Measurements from ENCODE around the gene CD1E. TPM values are rescaled to one million over a fixed set of nuclear protein-coding genes. Genes with fewer than 3 reads are reported as not detected.
"Not testable (repeated sequence)": the region's sequence is repeated elsewhere in the genome, so short reads cannot be mapped to it uniquely, and the experiment has no call there.

The CD1E gene
- not detected for total RNA-seq

DNA sequence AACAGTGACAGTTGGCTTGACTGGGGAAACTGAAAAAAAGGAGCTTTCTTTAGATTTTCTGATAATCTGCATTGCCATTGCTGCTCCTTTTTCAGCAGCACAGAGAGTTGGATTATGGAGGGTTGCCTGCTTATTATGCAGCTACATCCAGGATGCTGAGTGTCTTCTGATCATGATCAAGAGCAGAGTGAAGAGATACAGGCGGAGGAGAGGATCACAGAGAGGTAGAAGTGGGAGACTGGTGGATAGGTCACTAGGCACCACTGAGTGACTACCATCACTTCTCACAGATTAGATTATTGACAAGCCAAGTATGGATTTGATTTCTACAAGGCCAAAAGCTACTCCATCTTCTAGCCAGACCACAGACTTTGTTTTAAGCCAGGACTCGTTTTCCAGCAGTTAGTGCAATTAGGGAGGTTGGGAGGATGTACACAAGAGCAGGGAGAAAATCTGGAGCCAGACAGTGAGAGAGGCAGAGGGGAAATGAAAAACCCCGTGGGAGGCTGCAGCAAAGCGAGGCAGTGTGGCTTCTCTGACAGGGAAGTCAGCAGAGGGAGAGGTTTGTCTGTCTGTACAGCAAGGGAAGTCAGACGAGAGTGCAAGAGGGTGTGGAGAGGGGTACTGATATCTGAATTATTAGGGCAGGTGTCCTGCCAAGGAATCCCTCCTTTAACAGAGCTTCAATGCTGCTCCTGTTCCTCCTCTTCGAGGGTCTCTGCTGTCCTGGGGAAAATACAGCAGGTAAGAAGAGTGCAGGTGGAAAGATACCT lies at the start of gene CD1E:
CD1E (plus strand) TSS at position 592 of the 773 bp plus-strand sequence; CDS start at position 687, 95 bp downstream.
- DNase-seq (ENCODE audit: low spot score) (no peak), ATAC-seq (no peak)

DNA sequence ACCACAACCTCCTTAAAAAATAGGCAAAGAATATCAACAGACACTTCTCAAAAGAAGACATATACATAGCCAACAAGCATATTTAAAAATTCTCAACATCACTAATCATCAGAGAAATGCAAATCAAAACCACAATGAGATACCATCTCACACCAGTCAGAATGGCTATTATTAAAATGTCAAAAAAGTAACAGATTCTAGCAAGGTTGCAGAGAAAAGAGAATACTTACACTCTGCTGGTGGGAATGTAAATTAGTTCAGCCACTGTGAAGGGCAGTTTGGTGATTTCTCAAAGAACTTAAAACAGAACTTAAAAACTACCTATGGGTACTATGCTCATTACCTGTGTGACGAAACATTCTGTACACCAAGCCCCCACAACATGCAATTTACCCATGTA lies 43.1 kb upstream of the CD1E start:
- no peak for ATAC-seq
- no peak for DNase-seq (ENCODE audit: low spot score)

DNA sequence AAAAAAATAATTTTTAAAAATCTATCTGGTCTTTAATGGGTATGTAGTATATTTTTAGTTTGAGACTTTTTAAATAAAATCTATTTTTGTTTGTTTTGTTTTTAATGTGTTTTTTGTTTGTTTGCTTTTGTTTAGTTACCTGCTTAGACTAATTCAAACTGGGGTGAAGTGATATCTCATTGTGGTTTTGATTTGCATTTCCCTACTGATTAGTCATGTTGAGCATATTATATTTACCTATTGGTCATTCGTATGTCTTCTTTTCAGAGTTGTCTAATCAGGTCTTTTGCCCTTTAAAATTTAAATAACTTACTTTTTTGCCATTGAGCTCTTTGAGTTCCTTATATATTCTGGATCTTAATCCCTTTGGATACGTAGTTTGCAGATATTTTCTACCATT lies 42.6 kb upstream of the CD1E start:
- ATAC-seq (no peak), DNase-seq (ENCODE audit: low spot score) (no peak)

DNA sequence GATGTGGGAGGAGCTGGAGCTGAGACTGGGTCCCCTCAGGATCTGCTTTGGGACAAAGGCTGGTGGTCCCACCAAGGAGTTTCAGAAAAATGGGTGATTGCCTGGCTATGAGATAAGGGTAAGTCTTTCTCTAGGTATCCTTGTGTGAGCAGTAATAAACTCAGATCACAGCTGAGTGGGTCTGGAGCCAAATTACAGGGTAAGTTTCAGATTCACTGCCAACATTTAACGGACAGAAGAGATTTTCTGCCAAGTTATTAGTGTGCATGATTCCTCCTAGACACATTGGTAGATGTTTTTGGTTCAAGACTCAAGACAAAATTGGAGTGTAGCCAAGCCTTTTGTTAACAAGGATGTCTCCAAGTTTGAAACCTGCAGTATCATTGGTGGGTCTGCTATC lies 29.8 kb upstream of the CD1E start:
- ATAC-seq (no peak), DNase-seq (ENCODE audit: low spot score) (no peak)

DNA sequence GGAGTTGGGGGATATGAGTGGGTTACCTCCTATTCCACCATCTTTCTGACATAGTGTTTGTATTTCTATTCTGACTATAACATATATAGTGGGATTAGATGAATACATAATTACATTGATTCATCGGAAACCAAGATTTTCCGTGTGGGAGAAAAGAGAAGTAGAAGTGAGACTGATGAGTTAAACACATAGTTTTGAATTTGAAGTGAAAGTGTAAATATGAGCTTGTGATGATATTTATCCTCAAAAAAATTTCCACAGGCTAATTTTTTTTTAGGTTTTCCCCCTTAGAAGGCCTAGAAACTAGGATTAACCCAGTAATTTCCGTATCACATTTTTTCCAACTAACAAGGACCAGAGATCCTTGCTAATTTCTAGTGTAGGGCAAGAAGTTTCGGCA lies 29.3 kb upstream of the CD1E start:
- ATAC-seq = no peak
- DNase-seq (ENCODE audit: low spot score) = no peak

DNA sequence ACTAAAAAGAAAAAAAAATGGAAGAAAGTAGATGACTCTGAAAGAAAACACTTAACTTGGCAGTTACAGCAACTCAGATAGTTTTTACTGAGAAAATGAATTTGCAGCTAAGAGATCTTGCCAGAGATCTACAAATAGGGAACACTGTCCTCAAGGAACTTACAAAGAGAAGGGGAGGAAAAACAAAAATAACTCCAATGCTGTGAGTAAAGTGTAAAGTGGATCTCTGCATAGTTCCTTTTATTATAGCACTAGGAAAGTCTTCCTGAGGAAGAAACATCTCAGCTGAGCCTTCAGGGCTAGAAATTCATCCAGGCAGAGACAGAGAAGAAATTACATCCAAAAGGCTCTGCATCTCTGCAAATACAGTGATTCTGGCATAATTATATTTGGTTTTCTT lies 26.2 kb upstream of the CD1E start:
- DNase-seq (ENCODE audit: low spot score) (no peak), ATAC-seq (no peak)

DNA sequence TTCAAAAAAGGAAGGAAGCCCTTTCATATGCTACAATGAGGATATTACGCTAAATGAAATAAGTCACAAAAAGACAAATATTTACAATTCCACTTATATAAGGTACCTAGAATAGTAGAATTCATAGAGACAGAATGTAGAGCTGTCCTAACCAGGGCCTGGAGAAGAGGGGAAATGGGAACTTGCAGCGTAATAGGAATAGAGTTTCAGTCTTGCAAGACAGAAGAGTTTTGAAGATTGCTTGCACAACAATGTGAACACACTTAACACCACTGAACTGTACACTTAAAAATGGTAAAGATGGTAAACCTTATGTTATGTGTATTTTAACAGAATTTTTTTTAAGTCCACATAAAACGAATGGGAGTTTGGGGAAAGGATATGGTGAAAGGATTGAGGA lies 25.3 kb upstream of the CD1E start:
- DNase-seq (ENCODE audit: low spot score) (no peak), ATAC-seq (no peak)

DNA sequence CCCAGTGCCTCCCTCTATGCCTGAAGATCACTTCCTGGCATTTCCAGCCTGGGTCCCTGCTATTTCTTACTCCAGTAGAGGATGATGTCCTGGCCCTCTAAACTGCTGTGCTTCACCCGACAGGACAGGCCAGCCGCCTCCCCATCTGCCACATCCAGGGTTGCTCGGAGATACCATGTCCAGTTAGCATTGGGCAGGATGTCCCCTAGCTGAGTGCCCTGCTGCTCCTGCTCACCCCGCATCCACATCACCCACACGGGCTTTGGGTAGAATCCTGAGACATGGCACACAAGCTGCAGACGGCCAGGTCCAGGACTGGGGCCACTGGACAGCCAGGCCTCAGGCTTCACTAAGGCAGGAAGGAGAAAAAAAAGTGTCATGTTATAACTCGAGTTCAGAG lies 24.4 kb upstream of the CD1E start:
- no peak for ATAC-seq
- no peak for DNase-seq (ENCODE audit: low spot score)

DNA sequence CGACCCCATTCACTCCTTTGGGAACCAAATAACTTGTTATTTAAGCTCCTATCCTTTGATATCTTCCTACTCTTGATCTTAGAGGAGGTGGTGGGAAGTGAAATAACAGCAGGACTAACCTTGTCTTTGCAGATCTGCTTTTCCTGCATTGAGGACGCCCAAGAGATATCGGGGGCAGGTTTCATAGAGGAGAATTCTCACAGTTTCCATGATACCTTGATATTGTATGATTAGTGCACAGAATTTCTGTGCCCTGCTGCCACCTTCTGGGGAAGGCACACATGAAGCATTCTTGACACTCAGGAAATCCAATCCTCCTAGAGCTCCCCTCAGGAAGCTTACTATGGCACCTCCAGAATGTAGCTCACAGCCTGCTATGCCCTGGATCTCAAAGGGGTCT lies 24.0 kb upstream of the CD1E start:
- ATAC-seq (peak; percentile 37), DNase-seq (ENCODE audit: low spot score) (no peak)

DNA sequence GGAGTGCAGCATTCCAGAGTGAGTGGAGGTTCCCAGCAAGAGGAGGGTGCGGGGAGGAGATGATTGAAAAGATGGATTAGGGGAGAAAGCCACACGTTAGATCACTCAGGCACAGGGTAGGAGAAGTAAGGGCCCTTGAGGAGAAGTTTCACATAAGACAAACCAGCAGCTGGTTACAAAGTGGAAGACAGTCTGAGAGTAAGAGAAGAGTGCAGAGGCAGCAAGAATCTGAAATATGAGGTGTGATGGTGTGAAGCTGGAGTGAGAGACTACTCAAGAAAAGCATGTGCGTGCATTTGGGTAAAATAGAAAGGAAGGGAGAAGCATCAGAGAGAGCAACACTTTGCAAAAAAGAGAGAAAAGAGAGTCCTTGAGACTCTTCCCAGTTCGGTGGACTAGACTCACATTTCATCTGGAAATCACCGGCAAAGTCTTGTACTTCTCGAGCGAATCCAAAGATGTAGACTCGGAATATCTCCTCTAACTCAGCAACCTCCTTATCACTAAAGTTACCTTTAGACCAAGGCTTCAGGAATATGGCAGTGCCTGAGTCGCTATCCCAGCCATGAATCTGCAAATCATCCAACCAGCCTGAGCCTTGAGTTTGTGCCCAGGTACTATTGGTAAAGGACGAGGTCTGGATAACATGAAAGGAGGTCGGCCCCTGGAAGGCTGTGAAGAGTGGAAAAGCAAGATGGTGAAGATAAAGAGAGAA lies 23.1 kb upstream of the CD1E start:
- DNase-seq (ENCODE audit: low spot score) = no peak
- ATAC-seq = no peak

DNA sequence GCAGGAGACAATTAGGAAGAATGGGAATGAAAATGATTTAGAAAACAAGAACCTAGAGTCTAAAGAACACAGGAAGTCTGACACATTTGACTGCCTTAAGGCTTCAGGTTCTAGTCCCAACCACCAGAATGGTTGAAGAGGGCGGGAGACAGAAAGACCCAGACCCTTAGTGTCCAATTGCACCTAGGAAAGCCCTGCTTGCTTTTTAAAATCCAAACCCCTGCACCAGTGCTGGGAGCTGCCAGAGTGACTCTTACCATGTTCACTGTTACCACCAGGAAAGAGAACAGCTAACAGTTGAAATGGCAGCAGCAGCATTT lies 22.6 kb upstream of the CD1E start:
- no peak for DNase-seq (ENCODE audit: low spot score)
- no peak for ATAC-seq

DNA sequence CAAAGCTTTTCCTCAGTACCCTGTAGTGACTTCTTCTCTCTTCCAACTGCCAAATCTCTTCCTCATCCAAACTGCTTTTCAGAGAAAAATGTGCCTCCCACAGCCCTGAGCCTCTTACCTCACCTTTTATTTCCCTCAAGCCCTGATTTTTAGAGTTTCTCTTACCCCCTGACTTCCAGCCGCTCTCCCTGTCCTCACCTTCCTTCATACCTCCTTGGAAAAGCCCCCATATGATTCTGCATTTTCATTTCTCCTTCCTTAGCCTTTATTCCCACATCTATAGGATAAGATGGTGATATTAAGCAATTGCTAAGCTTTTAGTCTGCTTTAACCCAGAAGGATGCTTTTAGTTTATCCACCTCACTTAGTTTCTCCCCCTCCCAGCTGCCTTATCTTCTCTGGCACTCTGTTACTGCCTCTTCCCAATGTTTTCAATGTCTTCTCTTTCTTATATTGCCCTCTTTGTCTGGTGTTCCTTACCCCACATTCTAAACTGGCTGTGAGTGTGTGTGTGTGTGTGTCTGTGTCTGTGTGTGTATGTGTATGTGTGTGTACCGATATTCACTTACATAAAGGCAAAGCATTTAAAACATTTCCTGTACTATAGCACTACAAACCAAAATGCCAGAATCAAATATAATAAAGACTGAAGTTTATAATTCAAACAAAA lies 22.1 kb upstream of the CD1E start, which contains the start of gene CD1B:
CD1B (minus strand) TSS at position 51 of the 670 bp plus-strand sequence. CDS start 108 bp downstream, outside the sequence.
- ATAC-seq = no peak
- no peak for DNase-seq (ENCODE audit: low spot score)

DNA sequence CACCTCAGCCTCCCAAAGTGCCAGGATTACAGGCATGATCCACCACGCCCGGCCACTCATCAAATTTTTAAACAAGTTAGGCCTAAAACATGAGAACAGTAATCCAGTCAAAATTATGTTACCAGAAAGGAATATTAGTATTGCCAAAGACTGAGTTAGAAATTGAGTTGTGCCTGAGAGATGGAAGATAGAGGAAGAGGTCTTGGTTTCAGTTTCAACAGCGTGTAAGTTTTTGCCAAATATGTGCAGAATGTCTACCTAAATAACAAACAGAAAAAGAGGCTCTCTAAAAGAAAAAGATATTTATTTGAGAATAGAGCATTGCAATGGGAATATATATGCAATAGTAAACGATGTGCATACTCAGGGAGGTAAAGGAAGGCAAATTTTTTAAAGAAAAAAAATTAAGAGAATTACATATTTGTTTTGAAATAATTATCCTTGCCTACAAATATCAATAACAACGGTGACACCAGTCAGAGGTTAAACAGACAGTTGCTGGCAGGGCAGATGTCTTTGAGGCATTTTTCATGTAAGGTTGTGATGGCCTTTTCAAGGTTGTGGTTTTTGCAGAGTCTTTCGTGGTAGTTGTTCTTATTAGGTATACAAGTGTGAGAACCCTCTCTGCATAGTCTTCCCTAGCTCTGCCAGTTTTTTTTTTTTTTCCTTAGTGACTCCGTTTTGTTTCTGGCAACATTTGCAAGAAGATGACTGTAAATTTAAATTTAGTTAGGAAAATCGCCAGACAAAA lies 20.1 kb upstream of the CD1E start:
- DNase-seq (ENCODE audit: low spot score) (no peak), ATAC-seq (no peak)

DNA sequence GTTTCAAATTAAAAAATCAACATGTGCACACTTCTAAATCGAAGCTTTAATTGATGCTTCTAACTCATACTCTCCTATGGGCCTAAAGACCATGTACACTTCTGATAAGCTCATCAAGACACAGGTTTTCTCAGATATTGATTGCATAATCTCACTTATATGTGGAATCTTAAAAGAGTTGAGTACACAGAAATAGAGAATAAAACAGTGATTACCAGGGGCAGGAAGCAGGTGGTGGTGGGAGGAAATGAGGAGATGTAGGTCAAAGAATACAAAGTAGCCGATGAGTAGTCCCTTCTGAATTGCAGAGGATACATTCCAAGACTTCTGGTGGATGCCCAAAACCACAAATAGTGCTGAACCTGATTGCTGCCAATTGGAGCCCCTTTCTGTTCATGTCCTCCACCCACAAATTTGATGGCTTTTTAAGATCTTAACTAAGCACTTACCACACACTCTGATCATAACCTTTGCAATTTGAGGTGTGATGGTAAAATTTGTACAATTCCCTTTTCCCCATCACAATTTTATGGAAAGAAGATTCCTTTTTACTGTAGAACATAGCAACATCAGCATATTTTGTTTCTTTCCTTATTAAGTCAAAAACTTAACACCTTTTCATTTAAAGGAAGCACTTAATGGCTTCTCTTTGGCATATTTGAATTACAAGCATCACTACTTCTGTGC lies 19.0 kb upstream of the CD1E start:
- ATAC-seq (no peak), DNase-seq (ENCODE audit: low spot score) (no peak)

DNA sequence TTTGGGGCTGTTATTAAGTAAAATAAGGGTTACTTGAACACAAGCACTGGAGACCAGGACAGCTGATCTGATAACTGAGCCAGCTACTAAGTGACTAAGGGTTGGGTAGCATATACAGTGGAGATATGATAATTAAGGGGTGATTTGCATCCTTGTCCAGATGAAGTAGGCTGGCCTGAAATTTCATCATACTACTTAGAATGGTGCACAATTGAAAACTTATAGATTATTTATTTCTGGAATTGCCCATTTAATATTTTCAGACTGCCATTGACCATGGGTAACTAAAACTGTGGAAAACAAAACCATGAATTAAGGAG lies 18.5 kb upstream of the CD1E start:
- ATAC-seq (no peak), DNase-seq (ENCODE audit: low spot score) (no peak)

DNA sequence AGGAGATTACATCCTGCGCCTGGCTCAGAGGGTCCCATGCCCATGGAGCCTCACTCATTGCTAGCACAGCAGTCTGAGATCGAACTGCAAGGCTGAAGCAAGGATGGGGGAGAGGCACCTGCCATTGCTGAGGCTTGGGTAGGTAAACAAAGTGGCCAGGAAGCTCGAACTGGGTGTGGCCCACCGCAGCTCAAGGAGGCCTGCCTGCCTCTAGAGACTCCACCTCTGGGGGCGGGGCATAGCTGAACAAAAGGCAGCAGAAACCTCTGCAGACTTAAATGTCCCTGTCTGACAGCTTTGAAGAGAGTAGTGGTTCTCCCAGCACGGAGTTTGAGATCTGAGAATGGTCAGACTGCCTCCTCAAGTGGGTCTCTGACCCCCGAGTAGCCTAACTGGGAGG lies 17.3 kb upstream of the CD1E start:
- DNase-seq (ENCODE audit: low spot score); ATAC-seq: not testable (repeated sequence)

DNA sequence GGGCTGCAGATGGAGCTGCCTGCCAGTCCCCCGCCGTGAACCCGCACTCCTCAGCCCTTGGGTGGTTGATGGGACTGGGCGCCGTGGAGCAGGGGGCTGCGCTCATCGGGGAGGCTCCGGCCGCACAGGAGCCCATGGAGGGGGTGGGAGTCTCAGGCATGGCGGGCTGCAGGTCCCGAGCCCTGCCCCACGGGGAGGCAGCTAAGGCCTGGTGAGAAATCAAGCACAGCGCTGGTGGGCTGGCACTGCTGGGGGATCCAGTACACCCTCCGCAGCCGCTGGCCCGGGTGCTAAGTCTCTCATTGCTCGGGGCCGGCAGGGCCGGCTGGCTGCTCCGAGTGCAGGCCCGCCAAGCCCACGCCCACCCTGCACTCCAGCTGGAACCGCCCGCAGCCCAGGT lies 4.7 kb upstream of the CD1E start:
- not testable (repeated sequence) for DNase-seq (ENCODE audit: low spot score); ATAC-seq

DNA sequence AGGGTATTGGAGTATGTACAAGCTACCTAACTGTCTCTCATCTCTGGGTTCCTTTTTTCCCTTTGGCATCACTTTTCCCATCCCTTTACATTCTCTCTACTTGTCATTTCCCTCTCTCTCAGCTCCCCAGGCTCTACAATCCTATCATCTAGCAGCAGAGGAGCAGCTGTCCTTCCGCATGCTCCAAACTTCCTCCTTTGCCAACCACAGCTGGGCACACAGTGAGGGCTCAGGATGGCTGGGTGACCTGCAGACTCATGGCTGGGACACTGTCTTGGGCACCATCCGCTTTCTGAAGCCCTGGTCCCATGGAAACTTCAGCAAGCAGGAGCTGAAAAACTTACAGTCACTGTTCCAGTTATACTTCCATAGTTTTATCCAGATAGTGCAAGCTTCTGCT lies 561 bp downstream of the CD1E start:
- ATAC-seq (no peak), DNase-seq (ENCODE audit: low spot score) (no peak)

DNA sequence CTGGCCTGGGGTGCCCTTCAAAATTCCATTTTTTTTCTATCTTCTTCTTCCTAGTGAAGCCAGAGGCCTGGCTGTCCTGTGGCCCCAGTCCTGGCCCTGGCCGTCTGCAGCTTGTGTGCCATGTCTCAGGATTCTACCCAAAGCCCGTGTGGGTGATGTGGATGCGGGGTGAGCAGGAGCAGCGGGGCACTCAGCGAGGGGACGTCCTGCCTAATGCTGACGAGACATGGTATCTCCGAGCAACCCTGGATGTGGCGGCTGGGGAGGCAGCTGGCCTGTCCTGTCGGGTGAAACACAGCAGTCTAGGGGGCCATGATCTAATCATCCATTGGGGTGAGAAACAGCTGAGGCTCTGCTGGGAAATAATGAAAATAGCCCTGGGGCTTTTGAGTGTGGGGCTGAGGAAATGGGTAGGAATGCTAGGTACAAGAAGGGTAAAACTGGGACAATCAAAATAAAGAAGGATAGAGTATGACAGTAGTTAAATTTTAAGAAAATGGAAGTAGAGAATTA lies 2.1 kb downstream of the CD1E start:
- DNase-seq (ENCODE audit: low spot score) = no peak
- ATAC-seq = no peak

DNA sequence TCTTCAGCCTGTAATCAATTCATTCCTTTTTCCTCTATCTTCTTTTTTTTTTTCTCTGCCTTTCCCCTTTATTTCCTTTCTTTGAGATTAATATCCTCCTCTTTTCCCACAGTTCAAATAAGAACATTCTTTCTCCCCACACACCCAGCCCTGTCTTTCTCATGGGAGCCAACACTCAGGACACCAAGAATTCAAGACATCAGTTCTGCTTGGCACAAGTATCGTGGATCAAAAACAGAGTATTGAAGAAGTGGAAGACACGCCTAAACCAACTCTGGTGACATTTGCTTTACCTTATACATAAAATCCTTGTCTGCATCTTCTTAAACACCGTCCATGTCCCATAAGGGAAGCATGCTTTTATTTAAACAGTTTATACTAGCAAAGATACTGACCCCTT lies 2.9 kb downstream of the CD1E start:
- ATAC-seq = no peak
- DNase-seq (ENCODE audit: low spot score) = no peak

DNA sequence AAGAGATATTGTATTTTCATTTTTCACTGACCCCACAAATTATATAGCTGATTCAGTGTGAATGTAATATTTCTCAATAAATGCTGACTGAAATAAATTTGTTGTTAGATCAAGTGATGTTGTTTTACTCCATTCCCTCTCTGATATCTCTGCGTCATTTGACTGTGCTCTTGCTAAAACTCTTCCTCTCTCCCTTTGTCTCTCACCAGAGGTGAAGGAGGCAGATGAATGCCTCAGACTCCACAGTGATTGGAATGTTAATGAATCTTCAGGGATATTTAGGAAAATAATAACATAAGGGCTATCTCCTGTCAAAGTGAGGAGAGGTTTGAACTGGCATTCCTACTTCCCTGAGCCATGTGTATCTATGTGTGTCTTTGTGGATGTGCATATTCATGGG lies 3.7 kb downstream of the CD1E start:
- ATAC-seq (no peak), DNase-seq (ENCODE audit: low spot score) (no peak)
